Hepatocyte (in vitro differentiated cells): Measurements from ENCODE around the gene INTS6.

ENCODE experiments used
- CTCF ChIP-seq: fragments of 200-600 bp; sonication (generic); IDR thresholded peaks from 2 replicates; pipeline ENCODE4 v1.5.1; 2016; ENCODE audit warnings: antibody characterized with exemption, mild to moderate bottlenecking; ENCODE audit not compliant: poor library complexity
- EZH2 ChIP-seq: fragments of 200-600 bp; sonication (generic); IDR thresholded peaks from 2 replicates; pipeline ENCODE4 v1.6.1; 2016; ENCODE audit warnings: antibody characterized with exemption, mild to moderate bottlenecking, borderline replicate concordance

DNA sequence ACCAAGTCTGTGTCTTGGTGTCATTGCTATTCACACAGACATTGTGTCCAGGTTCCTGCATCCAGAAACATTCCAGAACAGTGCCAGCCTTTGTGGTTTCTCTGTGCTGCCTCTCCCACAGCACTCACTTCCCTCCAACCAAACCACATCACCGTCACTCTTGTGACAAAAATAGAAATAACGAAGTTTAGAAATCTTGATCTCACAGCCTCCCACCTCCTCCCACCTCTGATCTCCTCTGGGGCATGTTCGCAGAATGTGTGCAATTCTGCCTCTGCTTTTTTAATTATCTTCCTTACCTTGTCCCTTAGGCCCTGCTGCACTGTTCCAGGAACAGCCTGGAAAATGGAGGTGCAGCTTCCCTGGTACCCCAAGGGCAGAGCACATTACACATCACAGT, 122.0 kb downstream of the INTS6 start:
- TF ChIP-seq CTCF (no peak), EZH2 (no peak)
